Measurements from ENCODE around the gene ARL5A. TPM values are rescaled to one million over a fixed set of nuclear protein-coding genes. Genes with fewer than 3 reads are reported as not detected.

ARL5A gene
- total RNA-seq, 2 experiments from 2014 or later: 78.1 to 91.4 TPM

GRCh38 chr2:151860613-151861146, 32.5 kb upstream of the ARL5A start:
- DNase-seq (ENCODE audit: low spot score): no peak
- ChIA-PET CTCF (ENCODE audit: unreplicated experiment) (no interaction called here), POLR2A (interaction anchor here (0.8 to 1.4 kb wide), 4 partner anchors 15 to 51 kb away, joined by 3 to 5 read pairs (median 3); no protein-coding TSS in a partner anchor)
- TF ChIP-seq, protein P1, sequence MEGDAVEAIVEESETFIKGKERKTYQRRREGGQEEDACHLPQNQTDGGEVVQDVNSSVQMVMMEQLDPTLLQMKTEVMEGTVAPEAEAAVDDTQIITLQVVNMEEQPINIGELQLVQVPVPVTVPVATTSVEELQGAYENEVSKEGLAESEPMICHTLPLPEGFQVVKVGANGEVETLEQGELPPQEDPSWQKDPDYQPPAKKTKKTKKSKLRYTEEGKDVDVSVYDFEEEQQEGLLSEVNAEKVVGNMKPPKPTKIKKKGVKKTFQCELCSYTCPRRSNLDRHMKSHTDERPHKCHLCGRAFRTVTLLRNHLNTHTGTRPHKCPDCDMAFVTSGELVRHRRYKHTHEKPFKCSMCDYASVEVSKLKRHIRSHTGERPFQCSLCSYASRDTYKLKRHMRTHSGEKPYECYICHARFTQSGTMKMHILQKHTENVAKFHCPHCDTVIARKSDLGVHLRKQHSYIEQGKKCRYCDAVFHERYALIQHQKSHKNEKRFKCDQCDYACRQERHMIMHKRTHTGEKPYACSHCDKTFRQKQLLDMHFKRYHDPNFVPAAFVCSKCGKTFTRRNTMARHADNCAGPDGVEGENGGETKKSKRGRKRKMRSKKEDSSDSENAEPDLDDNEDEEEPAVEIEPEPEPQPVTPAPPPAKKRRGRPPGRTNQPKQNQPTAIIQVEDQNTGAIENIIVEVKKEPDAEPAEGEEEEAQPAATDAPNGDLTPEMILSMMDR (conservative IDR thresholded peaks at IDR 0.05; ENCODE audit: low read length): no peak
- TF ChIP-seq EZH2phosphoT487 (IDR thresholded peaks at IDR 0.05; ENCODE audit: borderline replicate concordance, low read depth, low read length): no peak
- H3K4me2 ChIP-seq (ENCODE audit: low read length): no peak overlapping the region
- no peak overlapping the region for H3K27ac ChIP-seq (ENCODE audit: low read depth, low read length, poor library complexity, severe bottlenecking)
- no peak overlapping the region for H2AFZ ChIP-seq (ENCODE audit: low read length)
- no peaks in the 10 kb centered on the region for H3K36me3 ChIP-seq (ENCODE audit: insufficient read depth, low read length)
- no peaks in the 10 kb centered on the region for H3K9me3 ChIP-seq (ENCODE audit: low read length)
- H3K4me1 ChIP-seq (ENCODE audit: insufficient read depth, low read length, poor library complexity, severe bottlenecking): peaks cover 3% of the 10 kb centered on the region
- no peak overlapping the region for H3K4me3 ChIP-seq (ENCODE audit: low read depth, low read length, poor library complexity, severe bottlenecking)
- no peaks in the 10 kb centered on the region for H3K9me2 ChIP-seq (ENCODE audit: insufficient read depth, low read length)
- intact Hi-C loops (cut with micrococcal nuclease; ENCODE audit: unreplicated experiment): no loop called here
- no peaks in the 10 kb centered on the region for H3K79me2 ChIP-seq (ENCODE audit: insufficient read depth, low read depth, low read length)
- H4K20me1 ChIP-seq (ENCODE audit: insufficient read depth, low read length): no peaks in the 10 kb centered on the region
- BruUV-seq (replicated peaks): no TSS peak

DNA sequence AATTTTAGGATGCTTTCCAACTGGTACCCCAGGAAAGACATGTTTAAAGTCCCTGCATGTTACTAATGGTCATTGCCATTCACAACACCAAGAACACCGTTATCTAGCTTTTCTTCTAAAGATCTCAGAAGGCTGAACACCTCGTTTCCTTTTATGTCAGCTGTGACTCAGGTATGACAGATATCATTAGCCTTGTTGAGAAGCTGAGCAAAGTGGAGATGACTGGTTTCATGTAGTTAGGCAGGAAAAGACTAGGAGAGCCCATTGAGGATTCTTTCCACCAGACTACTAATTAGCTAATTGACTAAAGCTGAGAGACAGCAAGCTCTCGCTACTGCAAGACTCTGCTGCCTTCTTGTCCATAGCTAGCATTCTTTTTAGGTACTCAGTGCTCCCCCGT, 32.0 kb upstream of the ARL5A start:
- Histone ChIP-seq H3K27ac (ENCODE audit: low read depth, low read length, poor library complexity, severe bottlenecking) (no peak overlapping the region), H2AFZ (ENCODE audit: low read length) (no peak overlapping the region), H3K4me1 (ENCODE audit: insufficient read depth, low read length, poor library complexity, severe bottlenecking) (peaks cover 7% of the 10 kb centered on the region), H4K20me1 (ENCODE audit: insufficient read depth, low read length) (no peaks in the 10 kb centered on the region), H3K4me3 (ENCODE audit: low read depth, low read length, poor library complexity, severe bottlenecking) (no peak overlapping the region), H3K36me3 (ENCODE audit: insufficient read depth, low read length) (no peaks in the 10 kb centered on the region), H3K9me3 (ENCODE audit: low read length) (no peaks in the 10 kb centered on the region), H3K4me2 (ENCODE audit: low read length) (no peak overlapping the region), H3K9me2 (ENCODE audit: insufficient read depth, low read length) (no peaks in the 10 kb centered on the region), H3K79me2 (ENCODE audit: insufficient read depth, low read depth, low read length) (no peaks in the 10 kb centered on the region)
- no peak for DNase-seq (ENCODE audit: low spot score)
- TF ChIP-seq EZH2phosphoT487 (IDR thresholded peaks at IDR 0.05; ENCODE audit: borderline replicate concordance, low read depth, low read length): no peak
- TF ChIP-seq, protein P1 (conservative IDR thresholded peaks at IDR 0.05; ENCODE audit: low read length): no peak
- ChIA-PET CTCF (ENCODE audit: unreplicated experiment) (no interaction called here), POLR2A (interaction anchor here (0.8 to 1.4 kb wide), 4 partner anchors 15 to 50 kb away, joined by 3 to 5 read pairs (median 3); no protein-coding TSS in a partner anchor)
- no TSS peak for BruUV-seq (replicated peaks)
- intact Hi-C loops (cut with micrococcal nuclease; ENCODE audit: unreplicated experiment): no loop called here

- no peak for TF ChIP-seq EZH2phosphoT487 (IDR thresholded peaks at IDR 0.05; ENCODE audit: borderline replicate concordance, low read depth, low read length)
- Histone ChIP-seq H3K4me3 (ENCODE audit: low read depth, low read length, poor library complexity, severe bottlenecking) (no peak overlapping the region), H4K20me1 (ENCODE audit: insufficient read depth, low read length) (no peaks in the 10 kb centered on the region), H3K4me1 (ENCODE audit: insufficient read depth, low read length, poor library complexity, severe bottlenecking) (peaks cover 16% of the 10 kb centered on the region), H3K4me2 (ENCODE audit: low read length) (no peak overlapping the region), H3K9me3 (ENCODE audit: low read length) (no peaks in the 10 kb centered on the region), H3K27ac (ENCODE audit: low read depth, low read length, poor library complexity, severe bottlenecking) (no peak overlapping the region), H3K36me3 (ENCODE audit: insufficient read depth, low read length) (no peaks in the 10 kb centered on the region), H2AFZ (ENCODE audit: low read length) (no peak overlapping the region), H3K79me2 (ENCODE audit: insufficient read depth, low read depth, low read length) (no peaks in the 10 kb centered on the region), H3K9me2 (ENCODE audit: insufficient read depth, low read length) (no peaks in the 10 kb centered on the region)
- intact Hi-C loops (cut with micrococcal nuclease; ENCODE audit: unreplicated experiment): no loop called here
- BruUV-seq (replicated peaks): no TSS peak
- ChIA-PET CTCF (ENCODE audit: unreplicated experiment) (no interaction called here), POLR2A (interaction anchor here (0.5 to 3.8 kb wide), 4 partner anchors 12 to 258 kb away, joined by 3 to 17 read pairs (median 4); no protein-coding TSS in a partner anchor)
- DNase-seq (ENCODE audit: low spot score): no peak
Observed at GRCh38 chr2:151857650-151858049, 29.4 kb upstream of the ARL5A start.
